ENCODE measurements around the gene TRIM54.

TRIM54 gene

GRCh38 chr2:27255660-27256059 lies 26.6 kb upstream of the TRIM54 start (continued):
- TF ChIP-seq ZNF292 (tag by site-specific recombination; IDR thresholded peaks at IDR 0.05; ENCODE audit: borderline replicate concordance, low read depth), result no peak

GRCh38 chr2:27256855-27257454 lies 25.3 kb upstream of the TRIM54 start:
- TF ChIP-seq ZNF544 (tag by site-specific recombination; IDR thresholded peaks at IDR 0.05) (no peak), ZNF792 (tag by site-specific recombination; IDR thresholded peaks at IDR 0.05) (no peak), ZNF518A (tag by site-specific recombination; conservative IDR thresholded peaks at IDR 0.05; ENCODE audit: low read depth) (no peak), INSM2 (tag by site-specific recombination; IDR thresholded peaks at IDR 0.05) (no peak), ZNF791 (tag by site-specific recombination; IDR thresholded peaks at IDR 0.05) (no peak), ZNF623 (tag by site-specific recombination; IDR thresholded peaks at IDR 0.05) (no peak), ZNF843 (tag by site-specific recombination; IDR thresholded peaks at IDR 0.05) (no peak), ZNF580 (tag by site-specific recombination; IDR thresholded peaks at IDR 0.05) (no peak), ZNF423 (tag by site-specific recombination; IDR thresholded peaks at IDR 0.05) (no peak), PRDM4 (tag by site-specific recombination; IDR thresholded peaks at IDR 0.05) (no peak), ZBTB10 (tag by site-specific recombination; IDR thresholded peaks at IDR 0.05) (no peak)
- Histone ChIP-seq H3K4me1 (ENCODE audit: control insufficient read depth, insufficient read depth, low read length) (no peaks in the 10 kb centered on the region), H3K9me3 (ENCODE audit: control insufficient read depth, insufficient read depth, low read depth, low read length) (no peaks in the 10 kb centered on the region), H3K36me3 (ENCODE audit: control insufficient read depth in 2 of 2, insufficient read depth in 1 of 2, low read length in 2 of 2) (peaks cover 0 to 29% of the 10 kb centered on the region in 2 experiments; a peak in 1 of 3 replicates), H3K4me3 (ENCODE audit: low read depth, low read length) (no peak overlapping the region), H3K27ac (ENCODE audit: extremely low read depth, low read depth, low read length) (no peak overlapping the region)
- CTCF ChIA-PET, result interaction anchor here (0.6 to 2.3 kb wide), 5 partner anchors 17 to 55 kb away, joined by 3 to 8 read pairs (median 3); no protein-coding TSS in a partner anchor
- POLR2A ChIA-PET, result no interaction called here
